ENCODE measurements around the gene KLK3.

DNA sequence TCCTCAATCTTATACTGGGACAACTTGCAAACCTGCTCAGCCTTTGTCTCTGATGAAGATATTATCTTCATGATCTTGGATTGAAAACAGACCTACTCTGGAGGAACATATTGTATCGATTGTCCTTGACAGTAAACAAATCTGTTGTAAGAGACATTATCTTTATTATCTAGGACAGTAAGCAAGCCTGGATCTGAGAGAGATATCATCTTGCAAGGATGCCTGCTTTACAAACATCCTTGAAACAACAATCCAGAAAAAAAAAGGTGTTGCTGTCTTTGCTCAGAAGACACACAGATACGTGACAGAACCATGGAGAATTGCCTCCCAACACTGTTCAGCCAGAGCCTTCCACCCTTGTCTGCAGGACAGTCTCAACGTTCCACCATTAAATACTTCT is 4.0 kb upstream of the KLK3 start:
- TF ChIP-seq SPI1 (IDR thresholded peaks at IDR 0.05; ENCODE audit: borderline replicate concordance, low read depth), result no peak
- TF ChIP-seq, protein P1, sequence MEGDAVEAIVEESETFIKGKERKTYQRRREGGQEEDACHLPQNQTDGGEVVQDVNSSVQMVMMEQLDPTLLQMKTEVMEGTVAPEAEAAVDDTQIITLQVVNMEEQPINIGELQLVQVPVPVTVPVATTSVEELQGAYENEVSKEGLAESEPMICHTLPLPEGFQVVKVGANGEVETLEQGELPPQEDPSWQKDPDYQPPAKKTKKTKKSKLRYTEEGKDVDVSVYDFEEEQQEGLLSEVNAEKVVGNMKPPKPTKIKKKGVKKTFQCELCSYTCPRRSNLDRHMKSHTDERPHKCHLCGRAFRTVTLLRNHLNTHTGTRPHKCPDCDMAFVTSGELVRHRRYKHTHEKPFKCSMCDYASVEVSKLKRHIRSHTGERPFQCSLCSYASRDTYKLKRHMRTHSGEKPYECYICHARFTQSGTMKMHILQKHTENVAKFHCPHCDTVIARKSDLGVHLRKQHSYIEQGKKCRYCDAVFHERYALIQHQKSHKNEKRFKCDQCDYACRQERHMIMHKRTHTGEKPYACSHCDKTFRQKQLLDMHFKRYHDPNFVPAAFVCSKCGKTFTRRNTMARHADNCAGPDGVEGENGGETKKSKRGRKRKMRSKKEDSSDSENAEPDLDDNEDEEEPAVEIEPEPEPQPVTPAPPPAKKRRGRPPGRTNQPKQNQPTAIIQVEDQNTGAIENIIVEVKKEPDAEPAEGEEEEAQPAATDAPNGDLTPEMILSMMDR (IDR thresholded peaks at IDR 0.05; ENCODE audit: insufficient read depth, low read length), result no peak

Measured in HL-60 (cell line).